NCI-H2171 treated with DMSO at 0.1 percent for 48 hours (cell line): ENCODE results near the gene SLIT3.

Experiments
- DNase-seq: peaks from one replicate; lab custom pipeline; 2025; lab: John Stamatoyannopoulos, UW

SLIT3 gene

DNA sequence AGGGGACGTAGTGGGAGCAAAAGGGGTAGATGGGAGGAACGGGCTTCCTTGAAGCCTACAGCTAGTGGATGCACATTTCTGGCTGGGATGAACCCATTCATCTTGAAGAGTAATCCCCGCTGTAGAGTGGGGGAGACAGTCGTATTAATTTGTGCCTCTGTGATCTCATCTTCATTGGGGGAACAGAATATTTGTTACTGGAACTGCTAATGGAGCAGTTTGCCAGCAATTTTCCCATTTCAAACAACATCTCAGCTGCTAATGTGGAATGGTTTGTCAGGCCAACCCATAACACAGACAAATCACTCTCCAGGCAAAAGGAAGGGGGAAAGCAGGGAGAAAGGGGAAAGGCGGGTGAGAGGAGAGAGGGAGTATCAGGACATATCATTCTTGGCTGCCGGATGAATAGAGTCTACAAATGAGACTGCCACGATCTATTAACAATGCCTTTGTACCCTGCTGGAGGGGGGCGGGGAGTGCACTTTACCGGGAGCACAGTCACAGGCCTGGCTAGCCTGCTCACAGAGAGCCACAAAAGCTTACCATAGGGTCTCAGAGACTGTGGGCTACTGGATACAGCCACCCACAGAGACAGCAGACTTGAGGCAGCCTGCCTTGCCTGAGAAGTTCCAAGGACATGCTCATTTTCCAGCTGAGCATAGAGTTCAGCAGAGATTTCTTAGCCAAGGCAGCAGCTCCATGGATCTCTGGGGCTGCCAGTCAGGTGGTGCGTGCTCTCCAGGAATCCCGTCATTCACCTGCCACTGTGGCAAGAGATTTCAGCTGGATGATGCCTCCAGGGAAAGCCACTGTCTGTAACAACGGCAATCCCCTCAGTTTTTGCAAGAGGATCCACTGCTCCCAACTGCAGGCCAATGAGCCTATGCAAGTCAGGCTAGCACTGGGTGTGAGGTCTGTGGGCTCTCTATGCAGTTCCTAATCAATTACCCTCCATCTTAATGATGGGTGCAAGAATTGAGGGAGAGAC is 504.1 kb downstream of the SLIT3 start:
- no peak for DNase-seq

DNA sequence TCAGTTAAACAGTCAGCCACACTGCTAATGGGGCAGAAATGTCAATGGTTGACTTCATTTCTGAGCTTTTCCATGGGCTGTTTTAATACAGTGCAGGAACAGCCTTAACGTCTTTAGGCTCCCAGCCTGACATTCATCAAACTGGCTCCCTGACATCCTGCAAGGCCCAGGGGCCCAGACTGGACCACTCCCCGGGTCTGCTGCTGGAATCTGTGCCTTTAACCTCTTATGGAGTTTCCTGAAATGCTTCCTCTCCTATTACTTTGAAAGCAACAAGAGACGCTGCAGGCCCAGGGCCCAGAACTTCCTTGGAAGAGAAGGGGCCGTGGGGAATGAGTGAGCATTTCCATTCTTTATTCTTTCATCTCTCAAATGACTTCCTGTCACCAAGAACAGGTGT is 504.9 kb downstream of the SLIT3 start:
- DNase-seq: no peak

DNA sequence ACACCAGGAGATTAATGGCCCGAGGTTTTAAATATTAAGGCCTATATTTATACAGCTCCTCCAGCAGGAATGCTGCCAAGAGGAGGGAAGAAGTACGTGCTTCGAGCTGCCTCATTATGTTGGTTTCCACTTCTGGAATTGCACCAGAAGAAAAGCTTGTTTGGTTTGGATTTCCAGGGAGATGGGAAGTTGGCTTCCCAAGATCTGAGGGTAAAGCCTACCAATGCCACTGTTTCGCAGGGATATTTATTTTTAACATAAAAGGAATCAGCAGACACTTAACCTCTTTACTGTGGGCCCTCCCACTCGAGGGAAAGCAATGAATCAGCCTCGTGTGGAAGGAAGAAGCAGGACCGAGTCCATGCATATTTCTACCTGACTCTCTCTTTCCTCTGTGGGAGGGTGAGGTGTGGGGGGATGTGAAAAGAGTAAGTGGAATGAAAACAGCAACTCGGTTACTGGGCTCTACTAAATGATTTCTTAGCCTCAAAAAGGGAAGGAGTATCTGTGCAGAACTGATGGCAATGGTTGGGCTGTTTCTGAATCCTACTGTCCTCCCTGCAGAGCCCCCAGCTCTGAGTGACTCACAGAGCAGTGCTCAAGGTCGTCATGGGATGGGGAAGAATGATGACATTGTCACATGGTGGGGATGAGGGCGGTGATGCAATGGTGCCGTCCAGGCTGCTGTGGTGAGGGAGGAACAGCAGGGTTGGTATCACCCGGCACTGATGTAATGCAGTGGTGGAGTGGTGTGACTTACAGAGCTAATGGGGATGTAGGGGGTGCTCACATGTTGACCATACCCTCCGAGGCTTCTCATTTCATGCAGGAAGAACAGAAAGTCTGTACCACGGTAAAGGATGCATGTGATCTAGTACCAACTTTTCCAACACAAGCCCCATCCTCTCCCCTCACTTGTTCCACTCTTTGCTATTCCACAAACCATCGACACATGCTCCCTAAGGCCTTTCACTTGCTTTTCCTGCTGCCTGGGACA is 506.8 kb downstream of the SLIT3 start:
- no peak for DNase-seq

DNA sequence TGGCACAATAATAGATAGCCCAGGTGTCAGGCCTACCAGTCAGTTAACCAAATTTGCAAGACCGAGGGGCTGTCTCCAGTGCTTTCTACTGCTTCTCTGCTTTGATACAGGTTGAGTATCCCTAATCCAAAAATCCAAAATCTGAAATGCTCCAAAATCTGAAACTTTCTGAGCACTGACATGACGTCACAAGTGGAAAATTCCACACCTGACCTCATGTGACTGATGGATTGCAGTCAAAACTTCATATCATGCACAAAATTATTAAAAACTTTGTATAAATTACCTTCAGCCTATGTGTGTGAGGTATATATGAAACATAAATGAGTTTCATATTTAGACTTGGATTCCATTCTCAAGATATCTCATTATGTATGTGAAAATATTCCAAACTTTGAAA is 508.3 kb downstream of the SLIT3 start:
- no peak for DNase-seq

DNA sequence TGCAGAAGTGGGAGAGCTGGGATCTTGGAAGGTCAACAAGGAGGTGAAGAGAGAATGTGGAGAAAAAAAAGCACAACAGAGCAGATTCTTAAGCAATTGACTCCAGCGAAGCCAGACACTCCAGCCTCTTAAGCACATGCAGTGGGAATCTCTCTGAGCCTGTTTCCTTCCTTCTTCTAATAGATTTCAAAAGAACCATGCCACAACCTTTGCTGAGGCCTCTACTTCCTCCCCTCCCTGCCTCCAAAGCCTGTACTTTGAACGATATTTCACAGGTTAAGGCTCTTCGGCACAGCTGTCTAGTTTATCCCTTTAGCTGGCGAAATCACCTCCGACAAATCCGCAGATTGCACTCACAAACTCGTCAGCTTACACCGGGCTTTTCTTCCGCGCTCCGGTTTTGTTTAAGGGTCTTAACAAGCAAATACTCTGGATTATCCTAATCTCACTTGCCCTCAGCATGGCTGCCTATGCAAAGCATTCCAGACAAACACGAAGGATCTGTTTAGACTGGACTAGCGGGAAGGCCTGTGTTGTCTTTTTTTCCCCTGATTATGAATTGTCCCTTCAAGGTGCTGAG is 510.2 kb downstream of the SLIT3 start:
- DNase-seq: no peak

DNA sequence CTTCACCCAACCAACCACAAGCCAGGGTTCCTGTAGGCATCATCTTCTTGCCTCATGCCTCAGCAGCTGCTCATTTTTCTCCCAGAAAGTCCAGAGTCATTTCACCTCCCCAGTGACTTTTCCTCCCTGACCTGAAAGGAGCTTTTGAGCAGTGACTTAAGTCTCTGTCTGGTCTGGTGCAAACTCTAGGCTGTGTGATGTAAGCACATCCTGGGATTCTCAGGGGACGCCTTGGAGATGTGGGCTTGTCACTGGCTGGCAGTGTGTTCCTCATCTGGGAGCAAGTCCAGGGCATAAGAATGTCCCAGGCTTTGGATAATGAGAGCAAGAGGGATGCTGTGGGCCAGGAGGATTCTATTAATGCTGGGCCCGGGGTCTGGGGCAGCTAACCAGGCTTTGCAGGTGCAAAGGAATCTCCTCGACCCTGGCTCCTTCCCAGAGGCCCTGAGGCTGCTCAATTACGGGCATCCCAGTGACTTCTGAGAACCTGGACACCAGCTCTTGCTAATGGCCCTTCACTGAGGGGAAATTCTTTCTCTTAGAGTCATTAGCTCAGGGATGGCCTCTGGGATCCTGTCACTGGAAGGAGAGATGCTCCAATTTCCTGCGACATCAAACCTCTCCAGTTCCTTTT is 510.8 kb downstream of the SLIT3 start:
- no peak for DNase-seq

DNA sequence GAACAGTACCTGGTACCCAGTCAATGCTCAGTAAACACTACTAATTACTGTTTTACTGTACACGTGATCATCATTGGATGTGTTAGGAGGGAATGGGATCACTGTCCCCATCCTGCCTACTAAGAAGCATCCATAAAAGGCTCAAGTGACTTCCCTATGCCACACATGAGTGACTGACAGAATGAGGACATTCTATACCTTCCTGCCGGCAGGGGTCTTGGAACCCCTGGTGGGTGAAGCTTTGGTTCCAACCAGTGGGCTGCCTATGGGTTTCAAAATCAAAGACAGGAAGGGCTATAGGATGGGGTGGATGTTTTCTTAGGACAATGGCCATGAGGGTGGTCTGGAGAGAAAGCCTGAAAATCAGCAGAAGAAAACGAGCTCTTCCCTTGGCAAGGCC is 512.2 kb downstream of the SLIT3 start:
- no peak for DNase-seq

DNA sequence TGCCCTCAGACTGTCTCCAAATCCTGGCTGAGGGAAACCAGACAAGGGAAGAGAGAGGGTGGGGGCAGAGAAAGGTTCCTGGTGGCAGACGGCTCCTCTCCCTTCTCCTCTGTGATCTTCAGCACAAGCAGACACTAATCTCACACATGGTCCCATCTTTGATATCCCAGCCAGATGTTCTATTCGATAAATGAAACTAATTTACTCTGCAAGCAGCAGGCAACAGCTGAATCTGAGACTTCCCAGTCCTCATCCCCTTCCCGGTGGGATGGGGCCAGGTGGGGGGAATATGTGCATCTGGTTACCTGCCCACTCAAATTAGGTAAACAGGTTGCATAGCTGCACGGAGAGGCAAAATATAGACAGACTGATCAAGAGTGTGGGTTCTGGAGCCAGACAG is 512.8 kb downstream of the SLIT3 start:
- peak; percentile 84 for DNase-seq

DNA sequence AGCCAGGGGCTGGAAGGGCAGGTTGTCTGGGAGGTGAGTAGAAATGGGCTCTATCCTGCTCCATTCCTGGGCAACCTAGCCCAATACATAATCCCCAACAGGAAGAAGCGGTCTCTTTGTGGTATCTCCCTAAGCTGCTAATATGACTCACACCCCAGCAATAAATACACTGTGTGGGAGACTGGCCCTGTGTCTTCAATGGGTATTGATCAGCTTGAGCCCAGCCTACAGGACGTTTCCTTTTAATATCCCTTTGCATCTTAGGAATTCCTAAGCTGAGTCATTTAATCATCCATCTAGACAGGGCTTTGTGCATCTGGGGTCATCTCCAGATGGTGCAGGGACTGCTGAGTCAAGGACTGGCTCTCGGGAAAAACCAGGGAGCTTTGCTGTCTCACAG is 514.8 kb downstream of the SLIT3 start:
- DNase-seq: no peak

DNA sequence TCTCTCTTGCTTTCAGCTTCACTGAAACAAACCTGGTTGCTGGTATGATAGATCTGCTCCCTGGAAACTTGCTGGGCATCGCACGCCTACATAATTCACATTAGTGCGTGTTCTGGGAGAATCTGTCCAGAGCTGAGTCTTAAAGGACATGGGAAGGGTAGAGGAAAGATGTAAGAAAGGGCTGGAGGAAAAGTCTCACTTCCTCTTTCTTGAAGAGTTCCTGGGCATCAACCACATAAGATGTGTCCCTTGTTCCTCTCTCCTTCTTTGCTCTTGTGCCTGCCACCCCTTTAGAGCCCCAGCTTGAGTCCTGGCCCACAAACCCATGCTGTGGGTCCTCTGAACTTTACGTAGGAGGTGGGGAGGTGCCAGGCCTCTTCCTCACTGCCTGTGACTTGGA is 516.5 kb downstream of the SLIT3 start:
- DNase-seq: no peak

DNA sequence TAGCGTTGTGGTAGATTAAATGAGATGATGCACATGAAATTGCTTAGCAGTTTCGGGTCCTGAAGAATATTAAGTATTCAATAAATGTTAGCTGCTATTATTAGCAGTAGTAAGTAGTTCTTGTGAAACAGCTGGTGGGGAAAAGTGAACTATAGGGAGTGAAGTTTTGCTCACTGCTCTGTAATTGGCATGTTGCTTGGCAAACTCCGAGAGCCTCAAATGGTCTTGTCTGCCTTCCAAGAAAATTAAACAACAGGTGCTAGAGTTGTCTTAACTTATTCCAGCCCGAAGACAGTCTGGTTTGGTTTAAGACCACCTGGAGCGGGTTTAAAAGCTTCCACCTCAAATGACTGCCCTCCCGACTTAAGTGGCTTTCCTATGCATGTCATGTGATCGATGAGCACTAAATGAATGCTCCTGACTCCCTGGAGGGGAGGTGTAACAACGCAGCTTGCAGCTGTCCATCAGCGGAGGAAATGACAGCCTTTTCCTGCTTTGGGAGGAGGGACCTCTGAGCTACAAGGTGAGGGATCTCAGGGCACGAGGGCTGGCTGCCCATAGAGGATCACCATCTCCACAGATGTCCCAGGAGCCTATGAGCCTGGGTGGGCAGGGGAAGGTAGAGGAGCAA is 518.9 kb downstream of the SLIT3 start:
- DNase-seq: peak; percentile 86

DNA sequence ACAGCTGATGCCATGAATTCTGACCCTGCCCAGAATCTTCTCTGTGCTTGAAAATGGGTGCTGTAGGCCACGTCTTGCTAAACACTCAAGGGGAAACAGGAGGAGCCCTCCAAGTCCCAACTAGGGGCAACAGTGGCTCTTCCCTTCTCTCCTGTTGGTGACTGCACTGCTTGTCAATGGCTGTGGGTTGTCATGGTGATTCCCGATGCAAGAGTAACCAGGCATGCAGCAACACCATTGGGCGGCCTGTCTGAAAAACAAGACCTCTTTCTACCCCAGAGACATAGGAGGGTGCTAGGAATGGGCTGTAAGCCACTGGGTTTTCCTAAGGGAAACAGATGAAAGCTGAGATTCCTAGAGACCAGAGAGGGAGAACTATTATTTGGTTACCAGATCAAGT is 520.1 kb downstream of the SLIT3 start:
- peak; percentile 17 for DNase-seq

DNA sequence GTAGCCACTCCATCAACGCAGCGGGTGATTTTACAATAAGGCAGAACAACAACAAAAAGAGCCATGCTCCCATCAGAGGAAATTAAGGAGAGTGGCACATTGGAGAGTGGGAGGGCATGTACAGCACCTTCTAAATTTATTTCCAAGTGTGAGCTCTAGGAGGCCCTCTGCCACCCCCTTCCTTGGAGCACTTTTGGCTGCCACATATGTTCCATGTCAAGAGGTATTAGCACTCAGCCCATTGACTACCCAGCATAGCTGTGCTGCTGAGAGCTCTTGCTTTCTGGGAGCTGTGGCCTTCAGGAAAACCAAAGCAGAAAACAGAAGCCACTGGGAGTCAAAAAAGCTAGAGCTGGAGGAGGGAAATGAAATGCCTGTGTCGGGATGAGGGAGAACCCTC is 521.6 kb downstream of the SLIT3 start:
- no peak for DNase-seq

DNA sequence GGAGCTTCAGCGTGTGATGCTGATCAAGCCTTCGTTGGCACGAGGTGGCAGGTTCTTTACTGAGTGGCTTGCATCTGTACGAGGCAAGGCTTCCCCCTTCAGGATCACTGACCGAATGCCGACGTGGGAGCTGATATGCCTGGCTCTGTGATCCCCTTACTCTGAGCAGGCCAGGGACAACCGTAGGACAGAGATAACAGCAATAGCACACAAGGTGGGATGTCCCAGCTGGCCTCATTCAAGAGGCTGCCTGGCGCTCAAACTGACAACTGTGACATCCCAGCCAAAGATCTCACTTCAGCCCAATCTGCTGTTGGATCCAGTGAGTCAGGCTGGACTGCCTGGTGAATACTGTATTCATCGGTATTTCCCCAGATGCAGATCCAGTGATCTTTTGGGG is 522.4 kb downstream of the SLIT3 start:
- DNase-seq: no peak

DNA sequence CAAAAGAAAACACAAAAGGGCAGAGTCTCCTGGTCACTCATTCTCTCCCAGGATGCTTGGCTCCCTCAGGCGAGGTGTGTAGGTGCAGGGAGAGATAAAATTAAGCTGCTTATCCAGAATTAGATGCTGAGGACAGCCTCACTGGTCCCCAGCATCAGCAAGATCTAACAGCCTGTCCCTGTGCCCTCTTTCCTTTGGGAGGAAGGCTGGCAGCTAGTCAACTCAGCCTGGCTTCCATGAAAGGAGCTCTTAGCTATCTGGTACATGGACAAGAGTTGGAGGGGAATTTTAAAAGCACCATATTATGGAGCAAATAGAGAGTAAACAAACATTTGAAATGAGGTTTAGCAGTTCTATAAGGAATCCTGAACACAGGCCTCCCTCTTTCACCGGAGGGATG is 523.3 kb downstream of the SLIT3 start:
- no peak for DNase-seq

DNA sequence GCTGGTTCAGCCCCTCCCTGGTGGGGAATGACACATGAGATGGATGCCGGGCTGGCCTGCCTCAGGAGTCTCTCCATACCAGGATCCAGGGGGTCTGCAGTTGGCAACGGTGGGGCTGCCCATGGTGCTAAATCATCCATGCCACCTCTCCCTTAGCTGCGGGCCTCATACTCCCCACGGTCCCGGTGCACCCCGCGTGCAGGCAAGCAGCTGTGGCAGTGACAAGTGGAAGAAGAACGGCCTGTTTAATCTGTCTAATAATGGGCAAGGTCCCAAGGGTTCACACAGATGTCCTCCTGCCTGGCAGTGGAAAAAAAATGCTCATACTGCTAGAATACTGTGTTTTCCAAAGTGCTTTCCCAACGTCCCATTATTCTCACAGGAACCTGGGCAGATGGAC is 524.9 kb downstream of the SLIT3 start:
- peak; percentile 66 for DNase-seq

DNA sequence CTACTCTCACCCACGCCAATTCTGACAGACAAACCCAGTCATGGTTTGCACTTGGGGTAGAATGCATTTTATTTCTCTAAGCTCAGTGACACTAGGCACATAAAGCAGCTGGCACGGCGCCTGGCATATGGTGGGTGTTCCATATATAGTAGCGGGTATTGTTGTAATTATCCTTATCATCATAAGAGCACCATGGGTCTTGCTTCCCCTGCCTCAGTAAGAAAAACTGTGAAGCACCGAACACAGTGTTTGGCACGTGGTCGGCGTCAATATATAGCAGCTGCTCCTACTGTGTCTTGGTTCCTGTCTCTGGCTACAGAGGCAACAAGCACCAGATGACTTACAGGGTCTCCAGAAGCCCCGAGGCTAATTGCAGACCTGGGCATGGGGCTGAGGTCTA is 527.7 kb downstream of the SLIT3 start:
- peak; percentile 43 for DNase-seq

DNA sequence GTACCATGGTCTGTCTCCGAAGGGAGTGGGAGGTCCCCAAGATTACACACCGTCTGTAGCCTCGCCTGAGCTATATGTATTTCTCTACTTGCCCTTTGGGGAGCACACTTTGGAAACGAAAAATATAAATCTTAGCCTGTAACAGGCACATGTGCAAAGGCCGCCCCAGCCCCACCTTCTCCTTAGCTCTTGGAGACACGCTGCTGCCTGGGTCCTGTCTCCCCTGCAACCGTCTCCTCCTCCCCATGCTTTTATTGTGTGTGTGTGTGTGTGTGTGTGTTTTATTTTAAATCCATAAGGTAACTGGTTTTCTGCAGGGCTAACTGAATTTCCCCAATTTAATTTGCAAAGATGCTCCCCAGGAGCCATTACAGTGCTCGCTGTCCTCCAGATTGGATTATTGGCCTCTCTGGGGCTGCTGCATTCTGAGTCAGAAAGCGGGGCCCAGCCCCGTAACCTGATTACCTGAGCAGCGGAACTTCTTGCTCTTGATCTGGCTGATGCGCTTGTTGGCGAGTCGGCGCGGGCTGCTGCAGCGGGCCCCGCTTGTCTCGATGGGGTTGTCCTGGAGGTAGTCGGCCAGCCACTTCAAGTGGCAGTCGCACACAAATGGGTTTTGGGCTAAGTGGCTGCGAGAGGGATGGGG is 528.5 kb downstream of the SLIT3 start:
- DNase-seq: no peak

DNA sequence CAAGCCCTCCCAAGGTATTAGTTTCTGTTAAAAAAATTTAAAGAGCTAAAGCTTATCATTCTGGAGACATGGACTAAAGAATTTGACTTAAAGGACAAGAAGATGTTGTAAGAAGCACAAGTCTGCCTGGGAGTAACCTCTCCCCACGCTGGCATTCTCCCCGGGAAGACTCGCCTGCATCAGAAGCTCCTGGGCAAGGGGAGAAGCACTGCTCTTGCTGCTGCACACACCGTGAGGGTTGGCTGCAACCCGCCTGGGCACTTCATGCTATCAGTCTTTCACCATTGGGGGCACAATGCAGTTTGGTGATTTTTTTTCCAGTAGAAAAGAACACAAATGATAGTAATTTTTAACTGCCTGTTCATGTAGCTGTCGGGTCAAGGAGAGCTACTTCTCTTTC is 529.3 kb downstream of the SLIT3 start:
- no peak for DNase-seq

DNA sequence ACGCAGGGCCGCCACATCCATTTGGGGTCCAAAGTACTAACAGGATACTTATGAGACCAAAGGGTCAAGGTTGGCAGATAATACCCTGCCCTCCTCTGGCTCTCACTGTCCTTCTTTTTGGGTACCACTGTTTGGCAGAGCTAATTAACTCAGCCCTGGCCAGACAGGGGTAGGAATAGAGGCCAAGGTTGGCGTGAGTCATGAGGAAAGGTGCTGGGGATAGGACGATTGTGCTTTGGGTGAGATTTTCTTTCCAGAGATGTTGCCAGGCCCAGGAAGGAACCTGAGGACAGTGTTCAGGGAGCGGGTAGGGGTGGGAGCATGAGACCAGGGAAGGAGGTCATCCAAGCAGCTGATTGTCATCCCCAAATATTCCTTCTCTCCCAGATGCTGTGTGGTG is 529.9 kb downstream of the SLIT3 start:
- no peak for DNase-seq

DNA sequence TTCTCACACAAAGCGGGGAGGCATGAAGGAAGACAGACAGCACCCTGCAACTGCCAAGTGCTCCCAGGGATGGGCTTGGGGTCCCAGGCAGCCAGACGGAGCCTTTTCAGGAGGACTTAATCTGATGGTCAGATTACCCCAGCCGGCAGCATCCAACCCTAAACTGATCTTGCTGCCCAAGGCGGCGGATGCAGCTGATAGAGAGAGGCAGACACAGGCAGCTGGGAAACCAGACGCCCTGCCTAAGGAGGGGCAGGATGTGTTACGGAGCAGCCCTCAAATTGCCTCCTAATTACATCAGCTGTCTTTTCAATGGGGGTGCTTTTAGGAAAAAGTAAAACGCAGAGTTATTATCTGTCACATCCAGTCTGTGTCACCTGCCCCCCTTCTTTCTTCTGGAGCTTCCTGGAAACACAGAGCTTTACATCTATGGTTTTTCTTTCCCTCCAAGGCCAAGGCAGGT is 530.9 kb downstream of the SLIT3 start:
- peak; percentile 12 for DNase-seq
